GM18951 (cell line): Measurements from ENCODE around the gene RBM39.

Experiments
- POLR2A ChIP-seq: IDR thresholded peaks from 4 replicates; pipeline ENCODE4 v1.6.1; 2011; ENCODE audit warnings: mild to moderate bottlenecking; ENCODE audit not compliant: insufficient read length, insufficient read depth; ENCODE audit errors: extremely low read depth
- in situ Hi-C: fragments of 300-500 bp; cut with MboI; formaldehyde crosslinking; loops from one replicate; pipeline ENCODE4 v1.12.0; 2022; ENCODE audit warnings: low sequenced_read_pairs, mixed read lengths, inconsistent platforms; ENCODE audit not compliant: unreplicated experiment

Gene RBM39

GRCh38 chr20:35737865-35738333 lies 4.2 kb downstream of the RBM39 start:
- TF ChIP-seq POLR2A = no peak
- in situ Hi-C loops = no loop called here

- no peak for TF ChIP-seq POLR2A
- in situ Hi-C loops = no loop called here
These were observed 6.1 kb downstream of the RBM39 start for GRCh38 chr20:35735826-35736470.

GRCh38 chr20:35734777-35735649 lies 7.0 kb downstream of the RBM39 start:
- in situ Hi-C loops = no loop called here

GRCh38 chr20:35734374-35734773 lies 7.7 kb downstream of the RBM39 start:
- in situ Hi-C loops = no loop called here

More at GRCh38 chr20:35734777-35735649, 7.0 kb downstream of the RBM39 start:
- no peak for TF ChIP-seq POLR2A

GRCh38 chr20:35732644-35732982 lies 9.4 kb downstream of the RBM39 start:
- in situ Hi-C loops = no loop called here
- no peak for TF ChIP-seq POLR2A

More at GRCh38 chr20:35734374-35734773, 7.7 kb downstream of the RBM39 start:
- no peak for TF ChIP-seq POLR2A

- in situ Hi-C loops = no loop called here
- TF ChIP-seq POLR2A = peak; percentile 17
These were observed 10.0 kb downstream of the RBM39 start for GRCh38 chr20:35731862-35732643.

- TF ChIP-seq POLR2A = no peak
- in situ Hi-C loops = no loop called here
These were observed 10.6 kb downstream of the RBM39 start for GRCh38 chr20:35731469-35731788.

GRCh38 chr20:35730583-35731468 lies 11.2 kb downstream of the RBM39 start:
- no peak for TF ChIP-seq POLR2A
- in situ Hi-C loops = no loop called here

- TF ChIP-seq POLR2A = no peak
- in situ Hi-C loops = no loop called here
These were observed 12.1 kb downstream of the RBM39 start for GRCh38 chr20:35729836-35730582.

GRCh38 chr20:35729283-35729807 lies 12.7 kb downstream of the RBM39 start:
- in situ Hi-C loops = no loop called here
- no peak for TF ChIP-seq POLR2A

- TF ChIP-seq POLR2A = no peak
- in situ Hi-C loops = no loop called here
These were observed 15.0 kb downstream of the RBM39 start for GRCh38 chr20:35726842-35727711.
